IMR-90 (cell line): Measurements from ENCODE around the gene PAPPA. TPM values are rescaled to one million over a fixed set of nuclear protein-coding genes. Genes with fewer than 3 reads are reported as not detected.

ENCODE experiments used
- ATAC-seq: fragments of 200-7000 bp; cut with Tn5 transposase; 2 replicates; pipeline ENCODE4 v1.9.1; 2020; ENCODE audit warnings: low read depth, mild to moderate bottlenecking, moderate library complexity
- BruUV-seq: library from RNA; stranded (reverse); fragments of 400-500 nt; replicated peaks from 2 replicates; lab custom pipeline; 2021; lab: Mats Ljungman, UMichigan
- CTCF ChIA-PET: fragments of 300-600 bp; formaldehyde crosslinking; extraction: SDS; loops from one replicate; lab custom pipeline; 2021; ENCODE audit warnings: antibody characterized with exemption; lab: Yijun Ruan, JAX
- POLR2A ChIA-PET: fragments of 300-600 bp; sonication (Branson Sonifier 250); formaldehyde crosslinking; loops from one replicate; lab custom pipeline; 2022; ENCODE audit warnings: antibody characterized with exemption; ENCODE audit not compliant: unreplicated experiment; lab: Charles Lee
- DNase-seq: peaks from one replicate; pipeline ENCODE4 v3.0.0; 2013
- H2AFZ ChIP-seq: replicated peaks from 2 replicates; pipeline ENCODE3; 2013; ENCODE audit warnings: low read length, mild to moderate bottlenecking; ENCODE audit not compliant: poor library complexity
- H2AK5ac ChIP-seq: 2 replicates; pipeline ENCODE4 v1.6.1; 2013; ENCODE audit warnings: low read depth, low read length, inconsistent platforms
- H2AK9ac ChIP-seq: replicated peaks from 2 replicates; pipeline ENCODE3; 2013; ENCODE audit warnings: mild to moderate bottlenecking, low read depth, low read length, moderate library complexity; ENCODE audit not compliant: poor library complexity
- H2BK120ac ChIP-seq: 2 replicates; pipeline ENCODE4 v1.6.1; 2013; ENCODE audit warnings: low read depth, low read length, inconsistent platforms
- H2BK15ac ChIP-seq: 3 replicates; pipeline ENCODE4 v1.6.1; 2013; ENCODE audit warnings: low read depth, low read length, inconsistent platforms
- H2BK20ac ChIP-seq: 2 replicates; pipeline ENCODE4 v1.6.1; 2013; ENCODE audit warnings: low read depth, mild to moderate bottlenecking, inconsistent platforms, low read length, moderate library complexity
- H2BK5ac ChIP-seq: 2 replicates; pipeline ENCODE4 v1.6.1; 2013; ENCODE audit warnings: mild to moderate bottlenecking, low read depth, low read length, inconsistent platforms; ENCODE audit not compliant: poor library complexity, severe bottlenecking
- H3K14ac ChIP-seq: replicated peaks from 2 replicates; pipeline ENCODE4 v1.6.1; 2013; ENCODE audit warnings: low read depth, low read length, inconsistent platforms
- H3K18ac ChIP-seq: 2 replicates; pipeline ENCODE4 v1.6.1; 2013; ENCODE audit warnings: low read depth, low read length, control low read depth
- H3K23ac ChIP-seq: 2 replicates; pipeline ENCODE4 v1.6.1; 2013; ENCODE audit warnings: low read depth, low read length, inconsistent platforms
- H3K27ac ChIP-seq: 2 replicates; pipeline ENCODE4 v1.5.1; 2013; ENCODE audit warnings: mild to moderate bottlenecking, control low read depth, low read length; ENCODE audit not compliant: insufficient read depth
- H3K27me3 ChIP-seq: 2 replicates; pipeline ENCODE4 v1.6.1; 2013; ENCODE audit warnings: low read length; ENCODE audit not compliant: control insufficient read depth, insufficient read depth
- H3K36me3 ChIP-seq: 2 replicates; pipeline ENCODE4 v1.6.1; 2013; ENCODE audit warnings: low read length, mixed read lengths; ENCODE audit not compliant: control insufficient read depth, insufficient read depth
- H3K4ac ChIP-seq: 2 replicates; pipeline ENCODE4 v1.6.1; 2013; ENCODE audit warnings: low read depth, low read length, inconsistent platforms
- H3K4me1 ChIP-seq: 2 replicates; pipeline ENCODE4 v1.6.1; 2013; ENCODE audit warnings: low read length, mixed read lengths; ENCODE audit not compliant: control insufficient read depth, insufficient read depth
- H3K4me2 ChIP-seq: 2 replicates; pipeline ENCODE4 v1.6.1; 2013; ENCODE audit warnings: low read depth, mild to moderate bottlenecking, control low read depth, low read length, moderate library complexity
- H3K4me3 ChIP-seq: 2 replicates; pipeline ENCODE4 v1.5.1; 2013; ENCODE audit warnings: low read depth, mild to moderate bottlenecking, control low read depth, low read length, moderate library complexity; ENCODE audit not compliant: insufficient read depth
- H3K56ac ChIP-seq: 2 replicates; pipeline ENCODE4 v1.6.1; 2013; ENCODE audit warnings: low read length, inconsistent platforms; ENCODE audit not compliant: insufficient read depth; ENCODE audit errors: extremely low read depth
- H3K79me1 ChIP-seq, 2 experiments: 2 replicates each; pipeline ENCODE4 v1.6.1; 2013; ENCODE audit warnings: low read length in 2 of 2, inconsistent platforms in 1 of 2, low read depth in 1 of 2
- H3K9ac ChIP-seq: 2 replicates; pipeline ENCODE4 v1.6.1; 2013; ENCODE audit warnings: low read depth, low read length, control low read depth
- H3K9me1 ChIP-seq: 2 replicates; pipeline ENCODE4 v1.6.1; 2013; ENCODE audit warnings: low read length, inconsistent platforms; ENCODE audit not compliant: insufficient read depth
- H3K9me3 ChIP-seq: 2 replicates; pipeline ENCODE4 v1.6.1; 2013; ENCODE audit warnings: low read length; ENCODE audit not compliant: control insufficient read depth, insufficient read depth
- H4K20me1 ChIP-seq: 2 replicates; pipeline ENCODE4 v1.6.1; 2013; ENCODE audit warnings: low read length, inconsistent platforms; ENCODE audit not compliant: insufficient read depth
- H4K5ac ChIP-seq: 2 replicates; pipeline ENCODE4 v1.6.1; 2013; ENCODE audit warnings: mild to moderate bottlenecking, low read depth, low read length, control low read depth
- H4K8ac ChIP-seq, 2 experiments: 2 replicates each; pipeline ENCODE4 v1.6.1; 2013; ENCODE audit warnings: low read depth in 2 of 2, low read length in 2 of 2, control low read depth in 1 of 2, inconsistent platforms in 1 of 2
- H4K91ac ChIP-seq: 2 replicates; pipeline ENCODE4 v1.6.1; 2013; ENCODE audit warnings: low read depth, low read length, inconsistent platforms; ENCODE audit not compliant: insufficient read depth
- CHD1 ChIP-seq: IDR thresholded peaks from 2 replicates; pipeline ENCODE4 v1.6.1; 2012; ENCODE audit warnings: low read depth, low read length, improper control_type of control experiment
- CTCF ChIP-seq: conservative IDR thresholded peaks from 2 replicates; pipeline ENCODE4 v1.5.1; 2012; ENCODE audit warnings: mild to moderate bottlenecking, low read depth, low read length, improper control_type of control experiment
- ELK1 ChIP-seq: fragments of 150-350 bp; IDR thresholded peaks from 2 replicates; pipeline ENCODE4 v1.6.1; 2016; ENCODE audit warnings: low read depth, mild to moderate bottlenecking, low read length, moderate library complexity, borderline replicate concordance
- FOS ChIP-seq: fragments of 150-350 bp; IDR thresholded peaks from 2 replicates; pipeline ENCODE4 v1.6.1; 2016; ENCODE audit warnings: low read depth, low read length
- MAFK ChIP-seq: IDR thresholded peaks from 2 replicates; pipeline ENCODE4 v1.6.1; 2012; ENCODE audit warnings: low read depth, low read length, improper control_type of control experiment
- MAZ ChIP-seq: IDR thresholded peaks from 2 replicates; pipeline ENCODE4 v1.6.1; 2012; ENCODE audit warnings: low read depth, mild to moderate bottlenecking, low read length, improper control_type of control experiment, moderate library complexity, borderline replicate concordance
- MXI1 ChIP-seq: IDR thresholded peaks from 2 replicates; pipeline ENCODE4 v1.6.1; 2012; ENCODE audit warnings: low read depth, mild to moderate bottlenecking, low read length, moderate library complexity, borderline replicate concordance
- NFE2L2 ChIP-seq: fragments of 150-350 bp; IDR thresholded peaks from 2 replicates; pipeline ENCODE4 v1.6.1; 2016; ENCODE audit warnings: low read depth, mild to moderate bottlenecking, low read length
- POLR2A ChIP-seq: IDR thresholded peaks from 2 replicates; pipeline ENCODE4 v1.6.1; 2012; ENCODE audit warnings: mild to moderate bottlenecking, low read depth, low read length
- RAD21 ChIP-seq: IDR thresholded peaks from 2 replicates; pipeline ENCODE4 v1.6.1; 2012; ENCODE audit warnings: low read length, improper control_type of control experiment
- RFX5 ChIP-seq: IDR thresholded peaks from 2 replicates; pipeline ENCODE4 v1.8.0; 2012; ENCODE audit warnings: low read depth, mild to moderate bottlenecking, low read length, moderate library complexity
- SMC3 ChIP-seq: fragments of 150-350 bp; IDR thresholded peaks from 2 replicates; pipeline ENCODE4 v1.6.1; 2016; ENCODE audit warnings: low read depth, mild to moderate bottlenecking, antibody characterized with exemption, low read length, moderate library complexity
- USF2 ChIP-seq: fragments of 150-350 bp; IDR thresholded peaks from 2 replicates; pipeline ENCODE4 v1.6.1; 2017; ENCODE audit warnings: mild to moderate bottlenecking, antibody characterized with exemption, low read length, low read depth
- WGBS, 2 experiments: methylation state at CpG; one replicate each; pipeline versions ENCODE4 v1.1.5 to v1.1.7; 2013; ENCODE audit warnings: missing lambda C conversion rate in 2 of 2; ENCODE audit not compliant: insufficient read length in 1 of 2; ENCODE audit errors: extremely low coverage in 2 of 2; 5-methylcytosine and 5-hydroxymethylcytosine counted together
- dilution Hi-C: fragments of 300-500 bp; cut with HindIII; formaldehyde crosslinking; loops from one replicate; pipeline ENCODE4 v1.14.3; 2018; ENCODE audit warnings: low sequenced_read_pairs; ENCODE audit not compliant: unreplicated experiment
- in situ Hi-C: fragments of 300-500 bp; cut with MboI; formaldehyde crosslinking; loops from 3 replicates; pipeline ENCODE4 v1.14.3; 2019; ENCODE audit warnings: low sequenced_read_pairs, inconsistent platforms, mixed read lengths
- intact Hi-C: fragments of 100-400 bp; cut with micrococcal nuclease; formaldehyde crosslinking; loops from 2 replicates; pipeline ENCODE4 v1.10.0; 2022
- polyA plus RNA-seq, 3 experiments: library from polyadenylated mRNA; depleted of rRNA; stranded (reverse); fragments of >200 nt; gene quantifications; 2 replicates each; pipeline ENCODE4 v1.2.3, GENCODE V29; 2012; ENCODE audit warnings: low replicate concordance in 1 of 3
- total RNA-seq: library from RNA; depleted of rRNA; stranded (reverse); fragments of >200 nt; gene quantifications from 2 replicates; pipeline ENCODE4 v1.2.3, GENCODE V29; 2012

PAPPA gene
- total and polyA plus RNA-seq, 2 of the 4 experiments (the other 2 are of a cell fraction) = 8.3 to 12.4 TPM

- Histone ChIP-seq H2BK15ac (no peak overlapping the region), H3K79me1 (no peaks in the 10 kb centered on the region), H2AK5ac (no peak overlapping the region), H2AK9ac (no peak overlapping the region), H4K5ac (no peak overlapping the region), H3K56ac (no peak overlapping the region), H4K20me1 (no peaks in the 10 kb centered on the region), H3K4me1 (no peaks in the 10 kb centered on the region), H3K27me3 (no peaks in the 10 kb centered on the region), H3K9ac (no peak overlapping the region), H3K14ac (no peak overlapping the region), H3K4me3 (no peak overlapping the region), H3K27ac (no peak overlapping the region), H2BK5ac (no peak overlapping the region), H3K23ac (no peak overlapping the region), H3K36me3 (no peaks in the 10 kb centered on the region), H3K9me3 (no peaks in the 10 kb centered on the region), H2BK120ac (no peak overlapping the region), H2BK20ac (no peak overlapping the region), H3K18ac (no peak overlapping the region), H3K4me2 (no peak overlapping the region), H2AFZ (no peak overlapping the region), H4K8ac (no peak overlapping the region), H4K91ac (no peak overlapping the region), H3K4ac (no peak overlapping the region), H3K9me1 (no peaks in the 10 kb centered on the region)
- ChIA-PET POLR2A (no interaction called here), CTCF (interaction anchor here (0.6 kb wide), 1 partner anchor 868 kb away, joined by 3 read pairs; no protein-coding TSS in a partner anchor)
- intact Hi-C loops (no loop called here), in situ Hi-C loops (no loop called here), dilution Hi-C loops (no loop called here)
- ATAC-seq = no peak
- DNase-seq = no peak
- no peak for TF ChIP-seq NFE2L2
- TF ChIP-seq CTCF = no peak
- no peak for TF ChIP-seq ELK1
- no peak for TF ChIP-seq SMC3
- no peak for TF ChIP-seq MAFK
- no peak for TF ChIP-seq USF2
- TF ChIP-seq FOS = no peak
- TF ChIP-seq RAD21 = no peak
- no peak for TF ChIP-seq MXI1
- no peak for TF ChIP-seq POLR2A
- TF ChIP-seq RFX5 = no peak
- no peak for TF ChIP-seq CHD1
- TF ChIP-seq MAZ = no peak
- no TSS peak for BruUV-seq
- 100% methylated on average over 2 of the region's 5 CpGs; no CpG with 5 or more reads in 1 of the 2 experiments for WGBS, 2 experiments
These were observed 268.8 kb downstream of the PAPPA start for GRCh38 chr9:116422119-116422979.
